PC-9 (cell line): ENCODE data around the gene IMMP1L. TPM values are rescaled to one million over a fixed set of nuclear protein-coding genes. Genes with fewer than 3 reads are reported as not detected.

Experiments
- BruUV-seq: library from RNA; stranded (reverse); fragments of 400-500 nt; replicated peaks from 2 replicates; lab custom pipeline; 2021; lab: Mats Ljungman, UMichigan
- CTCF ChIA-PET: fragments of 300-600 bp; sonication (Branson Sonifier 250); formaldehyde crosslinking; loops from one replicate; lab custom pipeline; 2022; ENCODE audit warnings: antibody characterized with exemption; lab: Charles Lee
- POLR2A ChIA-PET: fragments of 300-600 bp; sonication (Branson Sonifier 250); formaldehyde crosslinking; loops from one replicate; lab custom pipeline; 2022; ENCODE audit warnings: antibody characterized with exemption; ENCODE audit not compliant: unreplicated experiment; lab: Charles Lee
- DNase-seq, 2 experiments: peaks; one replicate each; pipeline versions ENCODE4 v3.0.0 to v3.0.0-alpha.2; 2015 to 2022; ENCODE audit warnings: mixed read lengths in 1 of 2
- H2AFZ ChIP-seq: fragments of 200-600 bp; sonication (generic); 2 replicates; pipeline ENCODE4 v1.8.1; 2017; ENCODE audit warnings: antibody characterized with exemption
- H3F3A ChIP-seq: fragments of 200-600 bp; sonication (generic); 2 replicates; pipeline ENCODE4 v1.8.1; 2017; ENCODE audit warnings: antibody characterized with exemption, mild to moderate bottlenecking, low read depth; ENCODE audit not compliant: insufficient read depth
- H3K27ac ChIP-seq: fragments of 200-600 bp; sonication (generic); 2 replicates; pipeline ENCODE4 v1.6.1; 2016; ENCODE audit warnings: mixed run types
- H3K27me3 ChIP-seq: fragments of 200-600 bp; sonication (generic); 2 replicates; pipeline ENCODE4 v1.6.1; 2016; ENCODE audit warnings: low read depth, mixed run types; ENCODE audit not compliant: insufficient read depth
- H3K36me3 ChIP-seq: fragments of 200-600 bp; sonication (generic); 2 replicates; pipeline ENCODE4 v1.6.1; 2016; ENCODE audit warnings: low read depth, mixed run types
- H3K4me1 ChIP-seq: fragments of 200-600 bp; sonication (generic); replicated peaks from 2 replicates; pipeline ENCODE4 v1.6.1; 2016; ENCODE audit warnings: mixed run types; ENCODE audit not compliant: insufficient read depth
- H3K4me2 ChIP-seq: fragments of 200-600 bp; sonication (generic); 2 replicates; pipeline ENCODE4 v1.6.1; 2017; ENCODE audit warnings: mixed run types
- H3K4me3 ChIP-seq: fragments of 200-600 bp; sonication (generic); 2 replicates; pipeline ENCODE4 v1.6.1; 2016; ENCODE audit warnings: mixed run types
- H3K79me2 ChIP-seq: fragments of 200-600 bp; sonication (generic); 2 replicates; pipeline ENCODE4 v1.6.1; 2017; ENCODE audit warnings: low read depth, mixed run types
- H3K9me2 ChIP-seq: fragments of 200-600 bp; sonication (generic); 2 replicates; pipeline ENCODE4 v1.8.1; 2017; ENCODE audit warnings: mild to moderate bottlenecking; ENCODE audit not compliant: insufficient read depth
- H3K9me3 ChIP-seq: fragments of 200-600 bp; sonication (generic); 2 replicates; pipeline ENCODE4 v1.8.1; 2016; ENCODE audit warnings: low read depth; ENCODE audit not compliant: insufficient read depth
- H4K20me1 ChIP-seq: fragments of 200-600 bp; sonication (generic); 2 replicates; pipeline ENCODE4 v1.8.1; 2017; ENCODE audit not compliant: insufficient read depth
- EZH2 ChIP-seq: fragments of 200-600 bp; sonication (generic); IDR thresholded peaks from 2 replicates; pipeline ENCODE4 v1.8.0; 2017; ENCODE audit warnings: antibody characterized with exemption, low read depth
- intact Hi-C: fragments of 100-400 bp; cut with micrococcal nuclease; formaldehyde crosslinking; loops from one replicate; pipeline ENCODE4 v1.10.0; 2022; ENCODE audit not compliant: unreplicated experiment
- total RNA-seq: library from RNA; stranded (reverse); gene quantifications from 2 replicates; pipeline ENCODE4 v1.2.3, GENCODE V29; 2021
- TF ChIP-seq, protein P1 (sequence below): fragments of 200-600 bp; sonication (generic); conservative IDR thresholded peaks from 2 replicates; pipeline ENCODE4 v1.6.1; 2017; ENCODE audit warnings: mixed run types, antibody characterized with exemption, mild to moderate bottlenecking, moderate library complexity

Gene IMMP1L
- total RNA-seq, 1 experiment from 2014 or later, result 41.9 TPM

GRCh38 chr11:31477528-31478222, 31.7 kb downstream of the IMMP1L start:
- TF ChIP-seq, protein P1, sequence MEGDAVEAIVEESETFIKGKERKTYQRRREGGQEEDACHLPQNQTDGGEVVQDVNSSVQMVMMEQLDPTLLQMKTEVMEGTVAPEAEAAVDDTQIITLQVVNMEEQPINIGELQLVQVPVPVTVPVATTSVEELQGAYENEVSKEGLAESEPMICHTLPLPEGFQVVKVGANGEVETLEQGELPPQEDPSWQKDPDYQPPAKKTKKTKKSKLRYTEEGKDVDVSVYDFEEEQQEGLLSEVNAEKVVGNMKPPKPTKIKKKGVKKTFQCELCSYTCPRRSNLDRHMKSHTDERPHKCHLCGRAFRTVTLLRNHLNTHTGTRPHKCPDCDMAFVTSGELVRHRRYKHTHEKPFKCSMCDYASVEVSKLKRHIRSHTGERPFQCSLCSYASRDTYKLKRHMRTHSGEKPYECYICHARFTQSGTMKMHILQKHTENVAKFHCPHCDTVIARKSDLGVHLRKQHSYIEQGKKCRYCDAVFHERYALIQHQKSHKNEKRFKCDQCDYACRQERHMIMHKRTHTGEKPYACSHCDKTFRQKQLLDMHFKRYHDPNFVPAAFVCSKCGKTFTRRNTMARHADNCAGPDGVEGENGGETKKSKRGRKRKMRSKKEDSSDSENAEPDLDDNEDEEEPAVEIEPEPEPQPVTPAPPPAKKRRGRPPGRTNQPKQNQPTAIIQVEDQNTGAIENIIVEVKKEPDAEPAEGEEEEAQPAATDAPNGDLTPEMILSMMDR, result no peak
- no peak for TF ChIP-seq EZH2
- Histone ChIP-seq H3K9me2 (no peaks in the 10 kb centered on the region), H3F3A (no peaks in the 10 kb centered on the region; the same call in 1 of the 2 replicates), H3K4me1 (no peaks in the 10 kb centered on the region), H3K27me3 (no peaks in the 10 kb centered on the region), H3K4me2 (no peak overlapping the region), H3K27ac (no peak overlapping the region), H3K9me3 (no peaks in the 10 kb centered on the region), H4K20me1 (peaks cover 13% of the 10 kb centered on the region), H2AFZ (no peak overlapping the region), H3K4me3 (no peak overlapping the region), H3K36me3 (0 out of 2 replicates have a peak, but pooled peaks cover 5% of the 10 kb centered on the region), H3K79me2 (peaks cover 15% of the 10 kb centered on the region)
- BruUV-seq, result no TSS peak
- ChIA-PET CTCF (interaction anchor here (0.6 kb wide), 1 partner anchor 1449 kb away, joined by 3 read pairs; no protein-coding TSS in a partner anchor), POLR2A (no interaction called here)
- intact Hi-C loops, result no loop called here
- DNase-seq, result no peak

DNA sequence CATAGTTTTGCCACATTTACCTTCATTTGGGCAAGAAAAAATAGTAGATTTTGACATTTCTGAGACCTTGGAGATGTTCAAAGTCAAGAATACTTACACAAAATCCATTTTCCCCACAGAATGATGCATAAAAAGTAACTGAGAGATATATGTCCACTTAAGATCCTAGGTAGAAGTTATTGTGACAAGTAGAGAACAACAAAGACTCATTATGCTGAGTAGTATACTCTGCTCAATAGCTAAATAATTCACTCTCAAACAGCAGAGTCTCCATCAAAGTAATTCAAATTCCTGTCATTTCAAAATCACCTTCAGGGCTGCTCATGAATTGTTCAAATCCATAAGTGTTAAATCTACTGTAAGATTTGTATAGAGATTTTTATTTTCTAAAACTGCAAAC, 35.3 kb downstream of the IMMP1L start:
- 0 out of 2 replicates have a peak, but pooled peaks cover 5% of the 10 kb centered on the region for H3K36me3 ChIP-seq
- no peak overlapping the region for H3K27ac ChIP-seq
- no peak for DNase-seq
- H3K79me2 ChIP-seq, result no peaks in the 10 kb centered on the region
- BruUV-seq, result no TSS peak
- POLR2A ChIA-PET, result no interaction called here
- intact Hi-C loops, result no loop called here
- no peaks in the 10 kb centered on the region for H3F3A ChIP-seq
- no peak overlapping the region for H3K4me2 ChIP-seq
- CTCF ChIA-PET, result no interaction called here
- no peaks in the 10 kb centered on the region for H4K20me1 ChIP-seq
- no peak for TF ChIP-seq EZH2
- TF ChIP-seq, protein P1, result no peak
- H2AFZ ChIP-seq, result no peak overlapping the region
- H3K27me3 ChIP-seq, result no peaks in the 10 kb centered on the region
- no peaks in the 10 kb centered on the region for H3K4me1 ChIP-seq
- H3K9me3 ChIP-seq, result no peaks in the 10 kb centered on the region
- H3K9me2 ChIP-seq, result no peaks in the 10 kb centered on the region
- H3K4me3 ChIP-seq, result no peak overlapping the region

GRCh38 chr11:31464436-31464835, 45.0 kb downstream of the IMMP1L start:
- no peaks in the 10 kb centered on the region for H3F3A ChIP-seq
- no peaks in the 10 kb centered on the region for H3K27me3 ChIP-seq
- BruUV-seq, result no TSS peak
- ChIA-PET POLR2A (no interaction called here), CTCF (no interaction called here)
- no peak overlapping the region for H3K4me3 ChIP-seq
- H3K9me2 ChIP-seq, result no peaks in the 10 kb centered on the region
- H3K9me3 ChIP-seq, result 0 out of 2 replicates have a peak, but pooled peaks cover 9% of the 10 kb centered on the region
- H4K20me1 ChIP-seq, result no peaks in the 10 kb centered on the region
- intact Hi-C loops, result no loop called here
- no peak overlapping the region for H3K4me2 ChIP-seq
- TF ChIP-seq EZH2, result no peak
- TF ChIP-seq, protein P1, result no peak
- H3K27ac ChIP-seq, result no peak overlapping the region
- no peaks in the 10 kb centered on the region for H3K4me1 ChIP-seq
- DNase-seq, result no peak
- no peak overlapping the region for H2AFZ ChIP-seq
- H3K36me3 ChIP-seq, result 0 out of 2 replicates have a peak, but pooled peaks cover 12% of the 10 kb centered on the region
- H3K79me2 ChIP-seq, result no peaks in the 10 kb centered on the region
